Vagina (tissue), 2 donors: Measurements from ENCODE around the gene PTRHD1. TPM values are rescaled to one million over a fixed set of nuclear protein-coding genes. Genes with fewer than 3 reads are reported as not detected.

Experiments used
- DNase-seq, 2 donors: peaks; one replicate each; pipeline ENCODE4 v3.0.0-alpha.2; 2017; ENCODE audit errors: extremely low spot score in 2 of 2
- H3K27ac ChIP-seq: fragments of 200-600 bp; sonication (generic); one replicate; pipeline ENCODE4 v1.5.1; 2019
- H3K27me3 ChIP-seq: fragments of 200-600 bp; sonication (generic); one replicate; pipeline ENCODE4 v1.5.1; 2019
- H3K36me3 ChIP-seq, 2 donors: fragments of 200-600 bp; sonication (generic); one replicate each; pipeline ENCODE4 v1.5.1; 2017 to 2019
- H3K4me1 ChIP-seq: fragments of 200-600 bp; sonication (generic); one replicate; pipeline ENCODE4 v1.5.1; 2019
- H3K4me3 ChIP-seq, 2 donors: fragments of 200-600 bp; sonication (generic); 1 replicate in 1 of 2; 2 replicates in 1 of 2; pipeline ENCODE4 v1.5.1; 2016 to 2019
- H3K9me3 ChIP-seq: fragments of 200-600 bp; sonication (generic); one replicate; pipeline ENCODE4 v1.5.1; 2019
- CTCF ChIP-seq, 3 experiments: fragments of 450-650 bp in 2 of 3; fragments of 200-600 bp in 1 of 3; sonication (generic) in 1 of 3; IDR thresholded peaks; one replicate each; pipeline ENCODE4 v1.5.1; 2017 to 2019; ENCODE audit warnings: antibody characterized with exemption in 3 of 3, mild to moderate bottlenecking in 2 of 3, moderate library complexity in 2 of 3
- POLR2A ChIP-seq, 2 donors: fragments of 450-650 bp; IDR thresholded peaks; one replicate each; pipeline ENCODE4 v1.6.1; 2017; ENCODE audit warnings: antibody characterized with exemption in 2 of 2, mild to moderate bottlenecking in 2 of 2, moderate library complexity in 2 of 2
- POLR2AphosphoS5 ChIP-seq, 2 donors: sonication (generic); formaldehyde crosslinking; IDR thresholded peaks; one replicate each; pipeline ENCODE4 v1.9.0; 2017; ENCODE audit warnings: antibody characterized with exemption in 2 of 2, mild to moderate bottlenecking in 2 of 2, low read depth in 1 of 2; ENCODE audit not compliant: insufficient read depth in 1 of 2
- intact Hi-C: fragments of 100-400 bp; cut with DNase I; formaldehyde crosslinking; loops from one replicate; pipeline ENCODE4 v1.15.1; 2023
- total RNA-seq: library from RNA; depleted of rRNA; stranded (reverse); fragments of >200 nt; gene quantifications from one replicate; pipeline ENCODE4 v1.2.3, GENCODE V29; 2016

The PTRHD1 gene
- total RNA-seq, 1 donor from 2014 or later, result 17.2 TPM

DNA sequence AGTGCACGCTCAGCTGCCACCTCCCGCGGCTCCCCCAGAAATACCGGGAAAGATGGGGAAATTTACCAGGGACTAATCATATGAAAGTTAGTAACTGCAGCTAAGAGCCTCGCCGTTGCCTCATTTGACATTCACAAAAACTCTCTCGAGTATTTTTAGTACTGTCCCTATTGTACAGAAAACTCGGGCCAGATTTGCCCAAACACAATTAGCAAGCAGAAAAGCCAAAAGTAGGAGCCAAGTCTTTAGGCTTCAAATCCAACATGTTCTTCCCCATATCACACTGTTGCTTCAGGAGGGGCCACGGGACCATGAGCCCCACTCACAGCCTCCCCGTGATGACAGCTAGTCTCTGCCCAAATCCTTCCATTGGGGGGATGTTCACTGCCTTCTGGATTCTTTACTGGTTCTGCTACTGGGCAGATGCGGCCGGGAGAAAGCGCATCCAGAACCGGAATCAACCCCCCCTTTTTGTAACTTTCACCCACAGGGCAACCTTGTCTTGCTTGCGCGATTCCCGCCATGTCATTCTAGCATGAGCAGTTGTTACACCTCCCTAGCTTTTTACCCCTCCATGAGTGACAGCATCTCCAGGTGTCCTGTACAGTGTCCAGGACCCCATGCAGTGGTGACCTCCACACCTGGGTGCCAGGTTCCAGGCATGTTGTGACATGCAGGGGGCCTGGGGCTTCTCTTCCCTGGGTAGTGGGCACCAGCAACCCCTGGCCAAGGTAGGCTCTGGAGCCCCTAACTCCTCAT lies 35.2 kb upstream of the PTRHD1 start:
- H3K27ac ChIP-seq, result no peak overlapping the region
- H3K27me3 ChIP-seq, result no peaks in the 10 kb centered on the region
- H3K36me3 ChIP-seq, result peaks cover 0 to 4% of the 10 kb centered on the region in 2 donors
- no peak for TF ChIP-seq POLR2AphosphoS5 (IDR thresholded peaks at IDR 0.05; ENCODE audit: insufficient read depth in 1 of 2, low read depth in 1 of 2)
- TF ChIP-seq POLR2A (IDR thresholded peaks at IDR 0.05), result no peak
- TF ChIP-seq CTCF (IDR thresholded peaks at IDR 0.05), result no peak
- no peak for DNase-seq
- intact Hi-C loops, result loop anchor here (5.0 kb wide), 1 partner anchor 416 kb away; no protein-coding TSS in a partner anchor
- H3K4me1 ChIP-seq, result peaks cover 7% of the 10 kb centered on the region
- no peak overlapping the region for H3K4me3 ChIP-seq
- no peaks in the 10 kb centered on the region for H3K9me3 ChIP-seq

GRCh38 chr2:24827321-24828237 lies 34.4 kb upstream of the PTRHD1 start:
- Histone ChIP-seq H3K9me3 (no peaks in the 10 kb centered on the region), H3K4me3 (no peak overlapping the region), H3K27me3 (no peaks in the 10 kb centered on the region), H3K36me3 (peaks cover 0 to 9% of the 10 kb centered on the region in 2 donors), H3K4me1 (peaks cover 7% of the 10 kb centered on the region), H3K27ac (no peak overlapping the region)
- TF ChIP-seq POLR2A (IDR thresholded peaks at IDR 0.05) (no peak), POLR2AphosphoS5 (IDR thresholded peaks at IDR 0.05; ENCODE audit: insufficient read depth in 1 of 2, low read depth in 1 of 2) (peak in 1 of 2 donors; percentile 7), CTCF (IDR thresholded peaks at IDR 0.05) (peak; percentile 42 to 85 (median 73))
- intact Hi-C loops, result loop anchor here (5.0 kb wide), 1 partner anchor 415 kb away; no protein-coding TSS in a partner anchor
- DNase-seq, result peak in 1 of 2 donors; percentile 94

DNA sequence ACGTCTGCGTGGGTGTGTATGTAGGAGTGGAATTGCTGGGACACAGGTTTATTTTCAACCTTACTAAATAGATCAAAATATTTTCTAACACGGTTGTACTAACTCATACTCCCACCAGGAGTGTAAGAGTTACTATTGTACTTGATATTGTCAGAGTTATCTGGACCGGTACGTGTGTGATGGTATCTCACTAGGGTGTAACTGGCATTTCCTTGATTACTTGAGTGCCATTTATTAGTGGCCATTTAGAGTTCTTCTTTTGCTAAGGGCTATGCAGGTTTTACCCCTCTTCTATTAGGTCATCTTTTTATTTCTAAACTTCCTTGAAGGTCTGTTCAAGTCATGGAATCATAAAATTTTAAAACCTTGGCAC lies 33.6 kb upstream of the PTRHD1 start:
- no peak overlapping the region for H3K27ac ChIP-seq

More for the DNA sequence above, 33.6 kb upstream of the PTRHD1 start:
- H3K4me3 ChIP-seq, result no peak overlapping the region
- H3K36me3 ChIP-seq, result peaks cover 0 to 9% of the 10 kb centered on the region in 2 donors
- H3K4me1 ChIP-seq, result peaks cover 7% of the 10 kb centered on the region
- no peaks in the 10 kb centered on the region for H3K9me3 ChIP-seq
- DNase-seq, result no peak
- no peaks in the 10 kb centered on the region for H3K27me3 ChIP-seq
- intact Hi-C loops, result loop anchor here (5.0 kb wide), 1 partner anchor 414 kb away; no protein-coding TSS in a partner anchor
- TF ChIP-seq POLR2A (IDR thresholded peaks at IDR 0.05), result no peak
- TF ChIP-seq POLR2AphosphoS5 (IDR thresholded peaks at IDR 0.05; ENCODE audit: insufficient read depth in 1 of 2, low read depth in 1 of 2), result no peak
- no peak for TF ChIP-seq CTCF (IDR thresholded peaks at IDR 0.05)
